SK-N-SH (cell line): Measurements from ENCODE around the gene ZBTB7A. TPM values are rescaled to one million over a fixed set of nuclear protein-coding genes. Genes with fewer than 3 reads are reported as not detected.

Experiments used
- CTCF ChIA-PET: fragments of 300-600, 350-600 bp; formaldehyde crosslinking; extraction: SDS; loops from one replicate; lab custom pipeline; 2021; lab: Yijun Ruan, JAX
- POLR2A ChIA-PET: fragments of 350-600 bp; sonication (Branson Sonifier 250); formaldehyde crosslinking; extraction: SDS; loops from one replicate; lab custom pipeline; 2020; ENCODE audit warnings: antibody characterized with exemption, inconsistent platforms; lab: Yijun Ruan, JAX
- DNase-seq: peaks from one replicate; pipeline ENCODE4 v3.0.0; 2012
- H2AFZ ChIP-seq: fragments of 200-600 bp; sonication (generic); 2 replicates; pipeline ENCODE4 v1.8.1; 2016; ENCODE audit warnings: antibody characterized with exemption, mild to moderate bottlenecking, low read depth
- H3F3A ChIP-seq: fragments of 200-600 bp; sonication (generic); replicated peaks from 2 replicates; pipeline ENCODE3; 2016; ENCODE audit warnings: antibody characterized with exemption, mild to moderate bottlenecking; ENCODE audit not compliant: insufficient read depth
- H3K27ac ChIP-seq, 2 experiments: fragments of 200-500 bp in 1 of 2; fragments of 200-600 bp in 1 of 2; sonication (Bioruptor generic) in 1 of 2; sonication (generic), shearing (Covaris generic) in 1 of 2; 2 replicates each; pipeline versions ENCODE4 v1.5.1 to v1.6.1; 2014 to 2016; ENCODE audit warnings: low read depth in 2 of 2, inconsistent platforms in 1 of 2, low read length in 1 of 2, mild to moderate bottlenecking in 1 of 2, mixed read lengths in 1 of 2
- H3K27me3 ChIP-seq: fragments of 200-600 bp; sonication (generic), shearing (Covaris generic); 2 replicates; pipeline ENCODE4 v1.6.1; 2016; ENCODE audit warnings: mixed run types; ENCODE audit not compliant: insufficient read depth
- H3K36me3 ChIP-seq, 2 experiments: fragments of 200-500 bp in 1 of 2; fragments of 200-600 bp in 1 of 2; sonication (Bioruptor generic) in 1 of 2; sonication (generic) in 1 of 2; replicated peaks in 1 of 2; 2 replicates each; pipeline versions ENCODE3 to v1.5.1; 2014 to 2016; ENCODE audit warnings: low read length in 1 of 2, mild to moderate bottlenecking in 1 of 2; ENCODE audit not compliant: insufficient read depth in 2 of 2, control insufficient read depth in 1 of 2
- H3K4me1 ChIP-seq, 2 experiments: fragments of 200-500 bp in 1 of 2; fragments of 200-600 bp in 1 of 2; sonication (Bioruptor generic) in 1 of 2; sonication (generic), shearing (Covaris generic) in 1 of 2; 2 replicates each; pipeline versions ENCODE4 v1.5.1 to v1.6.1; 2014 to 2016; ENCODE audit warnings: low read depth in 1 of 2, low read length in 1 of 2, mixed run types in 1 of 2; ENCODE audit not compliant: insufficient read depth in 2 of 2, control insufficient read depth in 1 of 2
- H3K4me2 ChIP-seq: fragments of 200-600 bp; sonication (generic), shearing (Covaris generic); 2 replicates; pipeline ENCODE4 v1.6.1; 2017; ENCODE audit warnings: mixed run types
- H3K4me3 ChIP-seq, 2 experiments: fragments of 200-500 bp in 1 of 2; fragments of 200-600 bp in 1 of 2; sonication (Bioruptor generic) in 1 of 2; sonication (generic), shearing (Covaris generic) in 1 of 2; 2 replicates each; pipeline versions ENCODE4 v1.5.1 to v1.8.1; 2014 to 2016; ENCODE audit warnings: low read depth in 2 of 2, inconsistent platforms in 1 of 2, low read length in 1 of 2, mild to moderate bottlenecking in 1 of 2, mixed read lengths in 1 of 2, moderate library complexity in 1 of 2
- H3K79me2 ChIP-seq: fragments of 200-600 bp; sonication (generic); 2 replicates; pipeline ENCODE4 v1.8.1; 2017; ENCODE audit warnings: mild to moderate bottlenecking; ENCODE audit not compliant: insufficient read depth
- H3K9ac ChIP-seq: fragments of 200-600 bp; sonication (generic); 2 replicates; pipeline ENCODE4 v1.6.1; 2017; ENCODE audit warnings: mixed run types
- H3K9me2 ChIP-seq: fragments of 200-600 bp; sonication (generic); 2 replicates; pipeline ENCODE4 v1.6.1; 2017; ENCODE audit warnings: mixed run types
- H3K9me3 ChIP-seq: fragments of 200-600 bp; sonication (generic); 2 replicates; pipeline ENCODE4 v1.6.1; 2017; ENCODE audit warnings: mixed run types, mild to moderate bottlenecking, moderate library complexity
- H4K20me1 ChIP-seq: fragments of 200-600 bp; sonication (generic); 2 replicates; pipeline ENCODE4 v1.6.1; 2017; ENCODE audit warnings: mild to moderate bottlenecking, mixed run types; ENCODE audit not compliant: insufficient read depth
- CHD2 ChIP-seq: fragments of 150-350 bp; IDR thresholded peaks from 2 replicates; pipeline ENCODE4 v1.6.1; 2018; ENCODE audit warnings: low read length; ENCODE audit not compliant: partially characterized antibody
- ELF1 ChIP-seq: IDR thresholded peaks from 2 replicates; pipeline ENCODE4 v1.4.0; 2012
- EZH2phosphoT487 ChIP-seq: fragments of 200-600 bp; sonication (generic); IDR thresholded peaks from 2 replicates; pipeline ENCODE4 v1.6.1; 2017; ENCODE audit warnings: low read depth, mixed run types, mild to moderate bottlenecking, antibody characterized with exemption, moderate library complexity, borderline replicate concordance
- FOXJ3 ChIP-seq: sonication (generic); formaldehyde crosslinking; IDR thresholded peaks from 2 replicates; pipeline ENCODE4 v1.5.1; 2020; ENCODE audit warnings: mild to moderate bottlenecking, missing genetic modification reagents
- GABPA ChIP-seq: IDR thresholded peaks from 2 replicates; pipeline ENCODE4 v1.4.0; 2012; ENCODE audit warnings: low read depth, mild to moderate bottlenecking
- MXI1 ChIP-seq: IDR thresholded peaks from 2 replicates; pipeline ENCODE4 v1.6.1; 2012; ENCODE audit warnings: mild to moderate bottlenecking, low read depth, low read length, improper control_type of control experiment
- NFIC ChIP-seq: IDR thresholded peaks from 2 replicates; pipeline ENCODE4 v1.4.0; 2012; ENCODE audit warnings: borderline replicate concordance
- RAD21 ChIP-seq: IDR thresholded peaks from 2 replicates; pipeline ENCODE4 v1.6.1; 2012; ENCODE audit warnings: mild to moderate bottlenecking, low read length
- RXRA ChIP-seq: IDR thresholded peaks from 2 replicates; pipeline ENCODE4 v1.4.0; 2012; ENCODE audit warnings: low read depth, mild to moderate bottlenecking, borderline replicate concordance
- TCF12 ChIP-seq: IDR thresholded peaks from 2 replicates; pipeline ENCODE4 v1.4.0; 2012
- TEAD4 ChIP-seq: IDR thresholded peaks from 2 replicates; pipeline ENCODE4 v1.4.0; 2012; ENCODE audit warnings: mild to moderate bottlenecking, borderline replicate concordance; ENCODE audit not compliant: insufficient read depth
- WGBS: methylation state at CpG from one replicate; pipeline ENCODE4 v1.1.6; 2017; ENCODE audit warnings: low lambda C conversion rate; 5-methylcytosine and 5-hydroxymethylcytosine counted together
- polyA plus RNA-seq, 3 experiments: library from polyadenylated mRNA; depleted of rRNA; stranded (reverse); fragments of >200 nt; gene quantifications; 2 replicates each; pipeline ENCODE4 v1.2.3, GENCODE V29; 2012
- TF ChIP-seq, protein P1 (sequence below): IDR thresholded peaks from 2 replicates; pipeline ENCODE4; 2012
- TF ChIP-seq, protein P2 (sequence below): IDR thresholded peaks from 2 replicates; pipeline ENCODE4 v1.4.0; 2012; ENCODE audit warnings: low read depth, borderline replicate concordance
- TF ChIP-seq, protein P3 (sequence below): IDR thresholded peaks from 2 replicates; pipeline ENCODE4 v1.4.0; 2012; ENCODE audit warnings: low read depth
- TF ChIP-seq, protein P4 (sequence below): fragments of 150-350 bp; IDR thresholded peaks from 2 replicates; pipeline ENCODE4 v1.6.1; 2017; ENCODE audit warnings: antibody characterized with exemption, low read length, low read depth, borderline replicate concordance
- TF ChIP-seq, protein P5 (sequence below): IDR thresholded peaks from 2 replicates; pipeline ENCODE4 v1.4.0; 2012; ENCODE audit warnings: low read depth, borderline replicate concordance

ZBTB7A gene
- polyA plus RNA-seq, 1 of the 3 experiments (the other 2 are of a cell fraction), result 7.4 TPM

DNA sequence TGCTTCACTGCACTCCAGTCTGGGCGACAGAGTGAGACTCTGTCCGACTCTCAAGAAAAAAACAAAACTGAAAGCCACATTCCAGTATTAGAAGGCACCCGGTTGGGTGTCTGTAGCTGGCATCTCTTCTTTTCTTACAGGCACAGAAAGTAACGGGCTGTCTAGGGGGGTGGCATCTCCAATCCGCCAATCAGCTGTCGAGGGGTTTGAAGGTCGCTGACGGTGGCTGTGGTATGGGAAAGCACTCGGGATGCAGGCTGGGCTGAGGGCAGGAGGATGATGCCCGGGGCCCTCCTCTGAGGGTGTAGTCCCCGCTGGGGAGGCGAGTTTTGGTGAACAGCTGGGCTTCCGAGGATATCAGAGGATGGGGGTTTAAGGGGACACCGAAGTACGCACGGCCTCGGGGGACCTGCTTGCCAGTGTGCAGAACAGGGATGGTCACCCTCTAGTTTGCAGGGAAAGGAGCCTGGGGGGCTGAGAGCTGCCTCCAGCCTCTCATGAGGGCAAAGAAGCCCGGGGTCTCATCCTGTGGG lies 27.0 kb upstream of the ZBTB7A start (continued):
- TF ChIP-seq, protein P1, sequence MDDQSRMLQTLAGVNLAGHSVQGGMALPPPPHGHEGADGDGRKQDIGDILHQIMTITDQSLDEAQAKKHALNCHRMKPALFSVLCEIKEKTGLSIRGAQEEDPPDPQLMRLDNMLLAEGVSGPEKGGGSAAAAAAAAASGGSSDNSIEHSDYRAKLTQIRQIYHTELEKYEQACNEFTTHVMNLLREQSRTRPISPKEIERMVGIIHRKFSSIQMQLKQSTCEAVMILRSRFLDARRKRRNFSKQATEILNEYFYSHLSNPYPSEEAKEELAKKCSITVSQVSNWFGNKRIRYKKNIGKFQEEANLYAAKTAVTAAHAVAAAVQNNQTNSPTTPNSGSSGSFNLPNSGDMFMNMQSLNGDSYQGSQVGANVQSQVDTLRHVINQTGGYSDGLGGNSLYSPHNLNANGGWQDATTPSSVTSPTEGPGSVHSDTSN, result no peak
- TF ChIP-seq TCF12, result no peak

DNA sequence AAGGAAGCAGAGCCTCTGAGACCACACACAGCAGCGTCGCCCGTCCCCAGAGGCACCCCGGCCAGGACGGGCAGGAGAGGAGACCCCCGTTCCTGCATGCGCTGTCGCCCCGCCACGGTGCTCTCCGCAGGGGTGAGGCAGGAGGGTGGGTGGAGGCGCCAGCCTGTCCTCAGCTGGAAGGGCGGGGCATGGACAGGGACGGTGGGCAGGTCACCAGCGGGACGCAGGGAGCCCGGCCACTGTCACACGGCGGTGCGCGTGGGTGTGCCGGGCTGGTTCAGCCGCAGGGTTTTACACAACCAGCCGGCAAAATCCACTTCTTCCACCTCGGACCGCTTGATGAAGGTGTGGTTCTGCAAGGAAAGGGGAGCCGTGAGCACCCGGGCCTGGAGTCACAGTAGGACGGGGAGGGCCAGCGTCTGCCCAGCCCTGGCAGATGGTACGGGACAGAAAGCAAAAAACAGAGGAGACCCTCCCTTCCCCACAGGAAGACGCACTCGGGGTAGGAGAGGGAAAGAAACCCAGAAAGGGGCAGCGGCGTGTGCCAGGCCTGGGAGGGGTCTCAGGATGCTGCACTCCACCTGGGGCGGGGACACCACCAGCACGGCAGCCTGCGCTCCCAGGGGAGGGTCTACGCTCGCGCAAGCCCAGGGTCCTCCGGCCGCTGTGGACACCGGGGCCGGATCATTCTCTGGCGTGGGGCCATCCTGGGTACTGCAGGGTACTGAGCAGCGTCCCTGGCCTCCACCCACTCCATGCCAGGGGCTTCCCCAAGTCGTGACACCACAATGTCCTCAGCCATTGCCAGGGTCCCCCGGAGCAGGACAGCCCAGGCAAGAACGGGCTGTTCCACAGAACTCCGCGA lies 23.9 kb upstream of the ZBTB7A start:
- Histone ChIP-seq H3K36me3 (peaks cover 0 to 16% of the 10 kb centered on the region in 2 experiments), H3K27me3 (no peaks in the 10 kb centered on the region), H2AFZ (no peak overlapping the region), H3K4me2 (no peak overlapping the region), H3K9me2 (no peaks in the 10 kb centered on the region), H3F3A (no peaks in the 10 kb centered on the region), H3K27ac (no peak overlapping the region), H3K9ac (no peak overlapping the region), H3K4me1 (no peaks in the 10 kb centered on the region), H3K9me3 (no peaks in the 10 kb centered on the region), H4K20me1 (no peaks in the 10 kb centered on the region), H3K79me2 (no peaks in the 10 kb centered on the region), H3K4me3 (no peak overlapping the region)
- WGBS, result 94% methylated on average over 35 of the region's 52 CpGs
- CTCF ChIA-PET, result no interaction called here
- no peak for DNase-seq
- TF ChIP-seq FOXJ3 (CRISPR knock-in tag), result no peak
- no peak for TF ChIP-seq MXI1
- TF ChIP-seq RAD21, result no peak
- TF ChIP-seq NFIC, result no peak
- TF ChIP-seq, protein P1, result no peak
- no peak for TF ChIP-seq ELF1
- POLR2A ChIA-PET, result no interaction called here

DNA sequence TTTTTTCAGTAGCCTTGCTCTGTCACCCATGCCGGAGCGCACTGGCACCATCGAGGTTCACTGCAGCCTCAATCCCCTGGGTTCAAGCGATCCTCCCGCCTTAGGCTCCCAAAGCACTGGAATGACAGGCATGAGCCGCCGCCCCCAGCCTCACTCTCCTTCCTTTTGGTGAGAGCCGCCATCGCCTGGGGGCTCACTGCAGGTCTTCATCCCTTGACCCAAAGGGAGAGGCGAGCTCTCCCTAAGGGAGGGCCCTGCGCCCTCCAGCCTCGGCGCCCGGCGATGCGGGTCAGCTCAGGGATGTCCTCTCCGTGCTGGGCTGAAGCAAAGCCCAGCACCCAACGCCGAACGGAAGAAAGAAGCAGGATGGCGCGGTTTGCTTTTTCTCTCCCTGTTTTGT lies 23.2 kb upstream of the ZBTB7A start:
- WGBS, result 98% methylated on average over 22 of the region's 22 CpGs
- Histone ChIP-seq H3K4me2 (no peak overlapping the region), H3K9me2 (no peaks in the 10 kb centered on the region), H3K4me1 (no peaks in the 10 kb centered on the region), H3K9ac (no peak overlapping the region), H3F3A (no peaks in the 10 kb centered on the region), H3K27me3 (no peaks in the 10 kb centered on the region), H3K4me3 (no peak overlapping the region), H3K36me3 (peaks cover 0 to 14% of the 10 kb centered on the region in 2 experiments), H4K20me1 (no peaks in the 10 kb centered on the region), H2AFZ (no peak overlapping the region), H3K79me2 (no peaks in the 10 kb centered on the region), H3K27ac (no peak overlapping the region), H3K9me3 (no peaks in the 10 kb centered on the region)
- CTCF ChIA-PET, result no interaction called here
- POLR2A ChIA-PET, result no interaction called here
- DNase-seq, result no peak
- TF ChIP-seq, protein P2, sequence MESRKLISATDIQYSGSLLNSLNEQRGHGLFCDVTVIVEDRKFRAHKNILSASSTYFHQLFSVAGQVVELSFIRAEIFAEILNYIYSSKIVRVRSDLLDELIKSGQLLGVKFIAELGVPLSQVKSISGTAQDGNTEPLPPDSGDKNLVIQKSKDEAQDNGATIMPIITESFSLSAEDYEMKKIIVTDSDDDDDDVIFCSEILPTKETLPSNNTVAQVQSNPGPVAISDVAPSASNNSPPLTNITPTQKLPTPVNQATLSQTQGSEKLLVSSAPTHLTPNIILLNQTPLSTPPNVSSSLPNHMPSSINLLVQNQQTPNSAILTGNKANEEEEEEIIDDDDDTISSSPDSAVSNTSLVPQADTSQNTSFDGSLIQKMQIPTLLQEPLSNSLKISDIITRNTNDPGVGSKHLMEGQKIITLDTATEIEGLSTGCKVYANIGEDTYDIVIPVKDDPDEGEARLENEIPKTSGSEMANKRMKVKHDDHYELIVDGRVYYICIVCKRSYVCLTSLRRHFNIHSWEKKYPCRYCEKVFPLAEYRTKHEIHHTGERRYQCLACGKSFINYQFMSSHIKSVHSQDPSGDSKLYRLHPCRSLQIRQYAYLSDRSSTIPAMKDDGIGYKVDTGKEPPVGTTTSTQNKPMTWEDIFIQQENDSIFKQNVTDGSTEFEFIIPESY, result no peak
- TF ChIP-seq, protein P3, sequence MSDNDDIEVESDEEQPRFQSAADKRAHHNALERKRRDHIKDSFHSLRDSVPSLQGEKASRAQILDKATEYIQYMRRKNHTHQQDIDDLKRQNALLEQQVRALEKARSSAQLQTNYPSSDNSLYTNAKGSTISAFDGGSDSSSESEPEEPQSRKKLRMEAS, result no peak
- TF ChIP-seq, protein P4, sequence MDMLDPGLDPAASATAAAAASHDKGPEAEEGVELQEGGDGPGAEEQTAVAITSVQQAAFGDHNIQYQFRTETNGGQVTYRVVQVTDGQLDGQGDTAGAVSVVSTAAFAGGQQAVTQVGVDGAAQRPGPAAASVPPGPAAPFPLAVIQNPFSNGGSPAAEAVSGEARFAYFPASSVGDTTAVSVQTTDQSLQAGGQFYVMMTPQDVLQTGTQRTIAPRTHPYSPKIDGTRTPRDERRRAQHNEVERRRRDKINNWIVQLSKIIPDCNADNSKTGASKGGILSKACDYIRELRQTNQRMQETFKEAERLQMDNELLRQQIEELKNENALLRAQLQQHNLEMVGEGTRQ, result no peak
- TF ChIP-seq RXRA, result no peak
- TF ChIP-seq TEAD4, result no peak
- no peak for TF ChIP-seq EZH2phosphoT487
- no peak for TF ChIP-seq MXI1
- TF ChIP-seq TCF12, result no peak
- TF ChIP-seq, protein P5, sequence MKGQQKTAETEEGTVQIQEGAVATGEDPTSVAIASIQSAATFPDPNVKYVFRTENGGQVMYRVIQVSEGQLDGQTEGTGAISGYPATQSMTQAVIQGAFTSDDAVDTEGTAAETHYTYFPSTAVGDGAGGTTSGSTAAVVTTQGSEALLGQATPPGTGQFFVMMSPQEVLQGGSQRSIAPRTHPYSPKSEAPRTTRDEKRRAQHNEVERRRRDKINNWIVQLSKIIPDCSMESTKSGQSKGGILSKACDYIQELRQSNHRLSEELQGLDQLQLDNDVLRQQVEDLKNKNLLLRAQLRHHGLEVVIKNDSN, result no peak
- TF ChIP-seq CHD2, result no peak
- TF ChIP-seq, protein P1, result no peak
- no peak for TF ChIP-seq GABPA
